Measurements from ENCODE around the gene SLU7. TPM values are rescaled to one million over a fixed set of nuclear protein-coding genes. Genes with fewer than 3 reads are reported as not detected.

The SLU7 gene
- total and polyA plus RNA-seq, 7 donors, result 22.4 to 80.3 (median 44.4) TPM

GRCh38 chr5:160445132-160445531, 26.3 kb upstream of the SLU7 start:
- no peak overlapping the region for H3K27ac ChIP-seq
- no peaks in the 10 kb centered on the region for H3K9me3 ChIP-seq
- no peak for TF ChIP-seq EP300 (IDR thresholded peaks at IDR 0.05)
- TF ChIP-seq POLR2A (IDR thresholded peaks at IDR 0.05), result no peak
- TF ChIP-seq CTCF (IDR thresholded peaks at IDR 0.05), result no peak
- no peak for TF ChIP-seq POLR2AphosphoS5 (IDR thresholded peaks at IDR 0.05)
- no peaks in the 10 kb centered on the region for H3K36me3 ChIP-seq
- 35 to 52% methylated on average over 1 of the region's 1 CpG for WGBS, 2 donors
- intact Hi-C loops (cut with DNase I), result no loop called here
- H3K27me3 ChIP-seq, result no peaks in the 10 kb centered on the region
- H3K4me1 ChIP-seq, result no peaks in the 10 kb centered on the region
- DNase-seq, result no peak
- no peak overlapping the region for H3K4me3 ChIP-seq

- TF ChIP-seq EP300 (IDR thresholded peaks at IDR 0.05) (no peak), CTCF (IDR thresholded peaks at IDR 0.05) (no peak), POLR2AphosphoS5 (IDR thresholded peaks at IDR 0.05) (no peak), POLR2A (IDR thresholded peaks at IDR 0.05) (no peak)
- Histone ChIP-seq H3K9me3 (no peaks in the 10 kb centered on the region), H3K4me1 (no peaks in the 10 kb centered on the region), H3K4me3 (no peak overlapping the region), H3K27ac (no peak overlapping the region), H3K27me3 (no peaks in the 10 kb centered on the region), H3K36me3 (no peaks in the 10 kb centered on the region)
- WGBS, 2 donors, result 82 to 87% methylated on average over 1 of the region's 1 CpG
- intact Hi-C loops (cut with DNase I), result loop anchor here (5.0 kb wide), 1 partner anchor 63 kb away; no protein-coding TSS in a partner anchor
- no peak for DNase-seq
Measured at GRCh38 chr5:160444407-160444806, 25.5 kb upstream of the SLU7 start.

GRCh38 chr5:160442824-160443431, 24.0 kb upstream of the SLU7 start:
- intact Hi-C loops (cut with DNase I), result loop anchor here (5.0 kb wide), 1 partner anchor 64 kb away; no protein-coding TSS in a partner anchor
- no peaks in the 10 kb centered on the region for H3K36me3 ChIP-seq
- H3K4me1 ChIP-seq, result peaks cover 0 to 7% (median 6%) of the 10 kb centered on the region in 4 donors
- H3K9me3 ChIP-seq, result no peaks in the 10 kb centered on the region
- no peaks in the 10 kb centered on the region for H3K27me3 ChIP-seq
- H3K27ac ChIP-seq, result no peak overlapping the region
- no peak for TF ChIP-seq POLR2AphosphoS5 (IDR thresholded peaks at IDR 0.05)
- no peak for TF ChIP-seq CTCF (IDR thresholded peaks at IDR 0.05)
- TF ChIP-seq POLR2A (IDR thresholded peaks at IDR 0.05), result no peak
- no peak for TF ChIP-seq EP300 (IDR thresholded peaks at IDR 0.05)
- WGBS, 2 donors, result 69 to 78% methylated on average over 4 of the region's 4 CpGs
- H3K4me3 ChIP-seq, result no peak overlapping the region
- no peak for DNase-seq

- TF ChIP-seq POLR2AphosphoS5 (IDR thresholded peaks at IDR 0.05), result no peak
- no peak for TF ChIP-seq EP300 (IDR thresholded peaks at IDR 0.05)
- TF ChIP-seq CTCF (IDR thresholded peaks at IDR 0.05), result no peak
- TF ChIP-seq POLR2A (IDR thresholded peaks at IDR 0.05), result no peak
- Histone ChIP-seq H3K4me1 (peaks cover 0 to 7% (median 6%) of the 10 kb centered on the region in 4 donors), H3K9me3 (no peaks in the 10 kb centered on the region), H3K36me3 (no peaks in the 10 kb centered on the region), H3K4me3 (no peak overlapping the region), H3K27me3 (no peaks in the 10 kb centered on the region), H3K27ac (no peak overlapping the region)
- DNase-seq, result no peak
- intact Hi-C loops (cut with DNase I), result loop anchor here (5.0 kb wide), 1 partner anchor 66 kb away; no protein-coding TSS in a partner anchor
- whole genome bisulfite sequencing, 2 donors, result 22 to 64% methylated on average over 1 of the region's 1 CpG
Measured at GRCh38 chr5:160441311-160441781, 22.5 kb upstream of the SLU7 start.
